HG03066 (cell line): ENCODE data around the gene OPCML.
"Not testable (repeated sequence)": the region's sequence is repeated elsewhere in the genome, so short reads cannot be mapped to it uniquely, and the experiment has no call there.

Experiments used
- ATAC-seq: cut with Tn5 transposase; IDR thresholded peaks from one replicate; pipeline ENCODE4 v1.9.1; 2021; ENCODE audit warnings: low read depth; ENCODE audit not compliant: unreplicated experiment

OPCML gene

DNA sequence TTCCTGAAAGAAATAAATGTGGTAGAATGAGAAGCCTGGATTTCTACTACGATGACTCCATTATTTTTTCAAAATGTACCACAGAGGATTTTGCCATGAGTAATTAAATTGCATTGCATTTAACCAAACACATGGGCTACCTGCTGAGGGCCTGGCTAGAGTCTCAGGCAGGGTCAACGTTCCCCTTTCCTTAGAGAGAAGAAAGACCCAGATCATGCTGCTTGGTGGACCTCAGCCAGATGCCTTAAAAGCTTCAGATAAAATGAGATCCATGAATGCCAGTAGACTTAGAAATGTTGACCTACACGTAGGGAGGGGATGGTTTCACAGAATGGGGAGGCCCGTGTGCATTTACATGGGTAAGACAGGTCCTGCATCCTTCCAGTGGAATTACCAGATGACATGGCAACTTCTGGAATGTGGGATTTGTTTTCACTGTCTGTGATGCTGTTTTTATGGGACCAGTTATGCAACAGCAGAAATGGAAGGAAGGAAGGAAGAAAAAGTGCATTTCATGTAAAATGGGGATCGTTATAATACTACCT, 1092.5 kb downstream of the OPCML start:
- ATAC-seq: no peak

DNA sequence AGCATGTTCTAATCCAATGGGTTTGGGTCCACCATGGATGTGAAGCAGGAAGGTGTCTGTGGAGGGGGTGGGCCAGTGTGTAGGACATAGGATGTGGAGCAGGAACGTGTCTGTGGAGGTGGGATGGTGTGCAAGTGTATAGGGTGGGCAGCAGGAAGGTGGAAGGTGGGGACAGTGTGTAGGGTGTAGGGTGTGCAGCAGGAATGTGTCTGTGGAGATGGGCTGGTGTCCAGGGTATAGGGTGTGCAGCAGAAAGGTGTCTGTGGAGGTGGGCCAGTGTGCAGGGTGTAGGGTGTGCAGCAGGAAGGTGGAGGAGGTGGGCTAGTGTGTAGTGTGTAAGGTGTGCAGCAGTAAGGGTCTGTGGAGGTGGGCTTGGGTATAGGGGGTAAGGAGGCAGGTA, 1093.9 kb downstream of the OPCML start:
- no peak for ATAC-seq

DNA sequence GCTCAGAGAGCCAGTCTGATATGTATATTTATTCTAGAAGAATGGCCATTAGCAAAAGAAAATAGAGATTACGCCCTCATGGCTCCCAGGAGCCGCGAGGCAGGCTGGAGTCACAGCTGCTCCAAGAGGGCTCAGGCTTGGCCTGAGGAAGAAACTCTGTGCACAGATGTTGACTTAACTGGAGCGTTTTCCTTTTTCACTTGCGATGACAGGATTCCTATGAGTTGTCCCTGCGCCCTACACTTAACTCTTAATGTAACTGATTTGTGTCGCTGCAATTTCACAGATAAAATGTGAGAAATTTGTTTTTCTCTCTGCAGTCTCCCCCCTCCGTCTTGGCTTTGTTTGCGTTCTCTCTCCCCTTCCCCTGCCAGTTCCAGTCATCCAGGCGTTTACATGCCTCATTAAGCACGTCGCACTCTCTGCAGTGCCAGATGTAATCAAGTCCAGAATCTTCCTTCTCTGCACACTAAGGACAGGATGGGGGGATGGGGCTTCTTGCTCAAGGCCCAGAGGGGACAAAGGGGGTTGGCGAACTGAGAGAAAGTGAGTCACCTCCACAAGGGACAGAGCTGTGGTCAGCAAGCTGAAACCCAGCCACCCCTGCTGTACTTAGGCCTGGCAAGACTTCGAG, 1101.8 kb downstream of the OPCML start:
- ATAC-seq: no peak

DNA sequence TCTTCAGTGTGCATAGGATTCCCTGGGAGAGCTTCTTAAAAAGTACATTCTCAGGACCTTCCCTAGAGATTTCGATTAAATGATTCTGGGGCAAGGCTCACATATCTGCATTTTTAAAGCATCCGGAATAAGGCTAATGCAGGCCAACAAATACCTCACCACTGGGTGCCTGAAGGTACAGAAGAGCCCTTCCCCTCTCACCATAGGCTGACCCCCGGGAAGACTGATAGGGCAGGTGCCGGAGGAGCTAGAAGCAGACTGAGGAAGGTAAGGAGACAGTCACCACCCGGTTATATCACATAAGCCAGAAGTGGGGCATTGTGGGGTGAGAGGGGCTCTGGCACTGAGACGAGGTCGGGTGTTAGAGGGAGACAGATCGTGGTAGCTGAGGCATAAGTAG, 1102.6 kb downstream of the OPCML start:
- no peak for ATAC-seq

DNA sequence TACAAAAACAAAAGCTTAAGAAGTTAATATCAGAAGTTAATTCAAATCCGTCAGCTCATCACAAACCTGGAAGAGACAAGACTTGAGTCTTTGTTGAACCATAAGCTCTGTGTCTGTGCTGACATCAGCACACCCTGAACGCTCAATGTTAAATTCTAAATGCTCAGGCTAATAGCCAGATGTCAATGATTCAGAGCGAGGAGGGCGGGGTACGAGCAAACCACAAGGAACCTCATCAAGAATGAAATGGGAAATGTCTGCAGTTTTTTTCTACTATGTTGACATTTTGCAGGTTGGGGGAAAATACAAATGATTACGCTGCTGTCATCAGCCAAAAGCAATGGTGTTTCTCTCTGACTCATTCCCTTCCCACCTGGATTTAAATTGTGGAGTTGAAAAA, 1104.7 kb downstream of the OPCML start:
- no peak for ATAC-seq

DNA sequence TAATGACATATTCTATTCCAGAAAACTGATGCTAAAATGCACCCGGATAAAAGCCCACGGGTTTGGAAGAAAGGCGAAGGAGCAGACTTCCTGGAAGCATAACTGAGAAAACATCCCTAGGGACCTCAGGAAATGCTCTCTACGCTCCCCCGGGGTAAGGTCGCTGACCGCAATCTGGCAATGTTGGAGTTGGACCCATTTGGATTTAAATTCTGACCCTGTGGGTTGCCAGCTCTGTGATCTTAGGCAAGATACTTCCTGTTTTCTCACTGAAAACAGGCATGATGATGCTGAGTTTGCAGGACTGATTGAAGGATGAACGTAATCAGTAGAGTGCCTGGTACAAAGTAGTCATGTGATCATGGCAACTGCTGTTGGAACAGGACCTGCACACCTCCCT, 1107.9 kb downstream of the OPCML start:
- ATAC-seq: no peak

DNA sequence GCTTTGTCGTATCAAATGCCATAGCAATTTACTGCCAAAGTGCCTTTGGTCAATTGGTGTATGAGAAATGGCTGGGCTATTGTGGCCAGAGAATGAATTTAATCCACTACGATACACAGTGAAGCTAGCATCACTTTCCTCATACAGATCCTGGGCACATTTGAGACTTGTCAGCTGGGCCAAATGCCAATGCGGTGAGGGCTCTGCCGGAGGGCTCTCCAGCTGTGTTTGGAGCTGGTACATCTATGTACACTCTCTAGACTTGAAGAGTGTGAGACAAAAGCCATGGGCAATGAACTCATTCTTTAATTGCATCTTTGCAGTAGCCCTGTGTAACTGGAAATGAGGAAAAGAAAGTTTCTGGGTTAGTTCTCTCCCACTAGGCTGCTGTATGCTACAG, 1109.0 kb downstream of the OPCML start:
- ATAC-seq: no peak

DNA sequence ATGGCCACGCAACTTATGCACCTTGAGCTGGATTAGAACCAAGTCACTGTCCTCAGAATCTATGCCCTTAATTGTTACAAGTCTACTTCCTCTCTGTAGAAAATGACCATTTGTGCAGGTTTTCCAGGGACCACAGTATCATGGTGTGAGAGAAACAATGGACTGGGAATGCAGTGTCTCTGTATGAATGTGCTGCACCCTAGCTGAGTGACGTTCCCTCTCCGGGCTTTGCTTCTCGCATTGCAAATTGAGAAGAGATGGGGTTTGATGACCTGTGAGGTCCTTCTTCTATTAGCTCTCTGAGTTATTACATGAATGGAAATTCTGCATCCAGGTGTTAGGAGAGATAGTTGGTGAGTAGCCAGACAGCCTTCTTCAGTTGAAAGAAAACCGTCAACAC, 1109.6 kb downstream of the OPCML start:
- ATAC-seq: no peak

DNA sequence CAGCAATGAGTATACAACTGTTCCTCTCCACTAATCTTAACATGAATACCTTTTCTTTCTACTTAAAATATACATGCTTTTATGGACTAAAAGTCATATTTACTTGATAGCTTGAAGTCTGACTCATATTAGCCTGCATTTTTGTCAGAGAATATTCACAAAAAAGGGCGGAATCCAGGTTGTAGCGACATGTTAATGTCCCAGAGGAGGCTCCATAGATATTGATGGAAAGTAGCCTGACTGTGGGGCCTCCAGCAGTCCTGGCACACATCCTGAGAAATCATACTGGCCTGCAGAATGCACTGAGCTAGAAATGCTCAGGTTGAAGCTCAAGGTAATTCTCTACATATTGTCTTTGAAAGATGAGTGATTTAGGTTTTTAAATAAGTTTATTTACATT, 1110.7 kb downstream of the OPCML start:
- ATAC-seq: no peak

DNA sequence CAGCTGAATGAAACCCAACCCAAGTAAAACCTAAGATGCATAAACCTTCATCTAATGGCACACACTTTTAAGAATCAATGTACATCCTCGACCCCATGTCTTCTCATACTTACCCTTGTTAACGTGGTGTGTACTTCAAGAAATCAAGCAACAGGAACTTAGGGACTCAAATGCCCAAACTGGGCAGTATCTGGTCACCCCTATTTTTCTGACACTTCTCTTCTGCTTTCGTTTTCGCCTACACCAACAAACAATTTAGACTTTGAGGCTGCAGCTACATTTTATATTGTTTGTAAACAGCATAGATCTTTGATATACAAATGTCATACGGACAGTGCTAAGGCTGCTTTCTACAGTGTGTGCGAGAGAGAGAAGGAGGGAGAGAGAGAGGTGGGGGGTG, 1117.8 kb downstream of the OPCML start:
- ATAC-seq: no peak

DNA sequence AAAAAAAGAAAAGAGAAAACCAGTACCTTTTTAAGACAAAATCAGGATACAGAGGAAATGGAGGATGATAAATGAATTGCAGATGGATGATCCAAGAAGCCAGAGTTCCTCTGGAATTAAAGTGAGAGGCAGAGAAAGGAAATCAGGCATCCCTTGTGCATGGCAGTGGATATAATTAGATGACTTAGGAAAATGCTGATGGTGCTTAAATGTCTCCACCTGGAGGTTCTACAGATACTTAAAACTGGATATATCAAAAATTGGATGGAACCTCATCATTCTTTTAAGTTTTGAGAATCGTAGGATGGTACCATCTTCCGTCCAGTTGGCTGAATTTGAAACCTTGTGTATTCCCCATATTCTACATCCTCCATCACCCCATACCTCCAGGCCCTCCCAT, 1121.9 kb downstream of the OPCML start:
- ATAC-seq: no peak

DNA sequence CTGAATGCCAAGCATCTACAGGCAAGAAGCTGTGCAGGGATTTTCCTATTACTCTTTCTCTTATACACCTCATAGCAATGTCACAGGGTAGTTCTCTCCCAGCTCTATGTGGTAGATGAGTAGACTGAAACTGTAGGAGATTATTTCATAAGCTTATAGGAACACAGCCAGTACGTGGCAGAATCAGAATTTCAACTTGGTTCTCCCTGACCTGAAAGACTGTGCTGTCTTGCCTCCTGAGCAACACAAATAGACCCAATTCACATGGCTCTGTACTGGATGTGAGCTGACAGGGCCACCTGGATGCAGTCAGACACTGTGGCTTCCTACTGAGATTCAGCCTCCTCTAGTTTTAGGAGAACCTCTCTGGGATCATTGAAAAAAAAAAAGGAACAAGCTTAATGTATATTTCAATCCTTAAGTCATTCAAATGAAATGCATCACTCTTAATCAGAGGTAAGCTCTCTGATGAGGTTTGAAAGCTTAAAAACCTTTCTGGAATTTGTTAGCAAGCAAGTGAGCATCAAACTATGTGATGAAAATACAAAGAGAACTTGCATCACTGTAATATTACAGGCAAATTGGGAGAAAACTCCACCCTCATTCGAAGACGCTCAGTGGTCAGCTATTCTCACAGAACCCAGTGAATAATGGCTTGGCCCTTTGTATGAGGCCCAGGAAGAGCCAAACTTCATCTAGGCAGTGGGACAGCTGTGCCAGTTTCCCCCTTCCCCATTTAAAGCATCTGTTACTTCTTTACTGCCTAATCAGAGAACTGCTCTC, 1122.5 kb downstream of the OPCML start:
- no peak for ATAC-seq

DNA sequence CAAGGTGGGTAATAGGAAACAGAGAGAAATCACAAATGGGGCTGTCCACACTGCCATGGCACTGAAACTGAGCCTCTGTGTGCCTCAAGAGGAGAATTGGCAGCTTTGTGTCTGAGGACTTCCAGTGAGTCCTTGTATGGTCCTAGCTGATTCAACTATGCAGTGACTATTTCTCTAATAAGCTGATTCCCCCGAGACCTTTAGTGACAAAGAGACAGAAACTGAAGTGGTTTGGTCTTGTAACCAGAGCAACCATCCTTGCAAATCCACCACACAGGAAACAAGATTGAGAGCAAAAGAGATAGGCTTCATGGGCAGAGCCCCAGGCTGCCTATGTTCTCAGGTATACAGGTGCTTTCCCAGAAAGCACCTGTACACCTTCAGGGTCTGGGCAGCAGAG, 1123.4 kb downstream of the OPCML start:
- ATAC-seq: peak; percentile 78

DNA sequence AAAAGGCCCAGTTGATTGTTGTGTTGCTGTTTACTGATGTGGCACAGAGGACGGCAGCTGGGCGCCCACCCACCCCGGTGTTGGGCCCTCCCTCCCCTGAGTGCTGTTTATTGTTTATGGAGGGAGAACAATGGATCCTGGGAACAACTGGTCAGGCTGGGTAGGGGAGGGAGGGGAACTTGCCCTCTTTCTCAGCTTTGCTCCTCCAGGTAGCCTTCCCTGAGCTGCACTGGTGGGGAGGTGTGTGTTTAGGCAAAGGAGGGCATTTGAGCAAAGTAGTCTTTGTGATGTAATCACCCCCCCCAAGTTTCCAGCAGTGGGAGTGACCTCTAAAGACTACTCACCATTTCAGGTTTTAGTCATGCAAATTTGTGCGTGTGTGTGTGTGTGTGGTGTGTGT, 1126.6 kb downstream of the OPCML start:
- ATAC-seq: no peak

DNA sequence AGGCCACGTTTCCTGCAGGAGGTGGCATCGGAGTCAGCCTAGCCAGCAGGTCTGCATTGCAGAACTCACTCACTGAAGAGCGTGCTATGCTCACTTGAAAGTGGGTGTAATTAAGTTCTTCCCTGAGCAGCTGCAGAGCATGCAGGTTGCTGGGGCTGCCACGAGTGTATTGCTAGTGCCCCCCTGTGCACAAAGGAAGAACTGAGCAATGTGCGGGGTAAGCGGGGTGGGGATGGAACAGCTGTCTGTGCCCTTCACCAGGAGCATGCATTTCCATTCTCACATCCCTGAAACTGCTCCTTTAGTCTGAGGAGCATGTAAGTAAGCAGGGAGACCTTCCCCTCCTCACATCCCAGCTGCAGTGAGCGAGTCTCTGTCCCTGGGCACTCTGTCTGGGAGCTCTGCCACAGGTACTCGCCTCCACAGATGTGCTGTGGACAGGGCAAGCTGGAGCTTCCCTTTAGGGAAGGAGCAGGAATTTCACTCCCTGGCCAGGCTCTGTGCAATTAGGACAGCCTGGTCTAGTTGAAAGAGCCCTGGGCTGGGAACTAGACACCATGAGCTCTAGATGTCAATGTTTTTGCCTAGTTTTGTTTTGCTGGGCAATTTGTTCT, 1130.1 kb downstream of the OPCML start:
- peak; percentile 87 for ATAC-seq

DNA sequence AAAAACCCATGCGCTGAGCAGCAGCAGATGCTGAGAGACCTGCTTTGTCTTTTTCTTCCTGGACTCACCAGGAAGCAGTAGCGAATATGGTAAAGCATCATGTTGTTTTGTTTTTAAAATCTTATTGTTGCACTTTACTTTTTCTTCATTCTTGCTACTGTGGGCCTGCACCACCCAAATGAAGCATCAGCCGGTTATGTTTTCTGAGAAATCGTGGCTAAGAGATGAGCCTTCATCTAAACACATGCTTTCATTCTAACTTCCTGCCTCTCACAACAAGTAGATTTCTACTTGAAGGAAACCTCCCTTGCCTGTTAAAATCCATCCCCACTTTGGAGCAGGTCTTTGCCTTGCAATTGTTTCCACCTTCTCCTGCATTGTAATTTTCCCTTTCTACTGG, 1136.0 kb downstream of the OPCML start:
- no peak for ATAC-seq

DNA sequence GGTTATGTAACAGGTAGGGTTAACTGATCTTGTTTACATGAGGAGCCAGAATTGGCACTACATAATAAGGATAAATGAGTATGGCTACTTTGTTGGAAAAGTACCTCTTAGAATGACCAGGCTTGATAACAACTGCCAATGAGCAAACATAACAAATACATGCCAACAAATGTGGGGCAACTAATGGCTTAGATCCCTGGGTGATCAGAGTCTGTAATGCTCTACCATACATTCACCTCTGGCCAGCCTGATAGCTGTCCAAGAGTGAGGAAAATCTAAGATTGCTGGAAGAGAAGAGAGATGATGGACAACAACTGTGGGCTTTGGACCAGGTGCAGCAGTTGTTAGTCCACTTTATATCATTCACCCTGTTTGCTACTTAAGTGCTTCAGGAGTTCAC, 1136.9 kb downstream of the OPCML start:
- ATAC-seq: no peak

DNA sequence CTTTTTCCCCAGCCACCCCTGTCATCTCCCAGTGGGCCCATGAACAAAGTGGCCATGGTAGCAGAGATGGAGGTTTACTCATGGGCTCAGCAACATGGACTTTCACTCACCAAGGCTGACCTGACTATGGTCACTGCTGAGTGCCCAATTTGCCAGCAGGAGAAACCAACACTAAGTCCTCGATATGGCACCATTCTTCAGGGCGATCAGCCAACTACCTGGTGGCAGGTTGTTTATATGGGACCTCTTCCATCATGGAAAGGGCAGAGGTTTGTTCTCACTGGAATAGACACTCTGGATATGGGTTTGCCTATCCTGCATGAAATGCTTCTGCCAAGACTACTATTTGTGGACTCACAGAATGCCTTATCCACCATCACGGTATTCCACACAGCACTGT, 1152.8 kb downstream of the OPCML start:
- no peak for ATAC-seq

DNA sequence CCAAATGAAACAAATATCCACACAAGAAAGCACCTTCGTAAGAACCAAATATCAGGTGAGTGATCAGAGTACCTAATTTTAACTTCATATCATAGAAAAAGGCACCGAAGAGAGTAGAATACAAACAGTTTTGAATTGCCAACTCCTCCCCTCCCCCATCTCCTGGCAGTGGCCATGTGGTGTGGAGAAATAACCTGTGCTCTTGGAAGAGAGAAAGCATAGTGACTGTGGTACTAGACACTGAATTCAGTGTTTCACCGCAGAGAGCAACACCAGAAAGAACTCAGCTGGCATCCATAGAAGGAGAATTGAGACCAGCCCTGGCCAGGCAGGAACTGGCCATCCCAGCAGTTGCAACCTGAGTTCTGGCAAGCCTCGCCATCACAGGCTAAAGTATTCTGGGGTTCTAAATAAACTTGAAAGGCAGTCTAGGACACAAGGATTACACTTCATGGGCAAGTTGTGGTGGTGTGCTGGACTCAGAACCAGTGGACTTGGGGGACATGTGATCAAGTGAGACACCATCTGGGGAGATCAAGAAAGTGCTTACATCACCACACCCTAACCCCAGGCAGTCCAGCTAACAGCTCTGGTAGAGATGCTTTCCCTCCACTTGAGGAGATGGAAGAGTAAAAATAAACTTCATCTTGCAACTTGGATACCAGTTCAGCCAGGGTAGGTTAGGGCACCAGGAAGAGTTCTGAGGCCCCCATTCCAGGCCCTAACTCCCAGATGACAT, 1158.7 kb downstream of the OPCML start:
- no peak for ATAC-seq

DNA sequence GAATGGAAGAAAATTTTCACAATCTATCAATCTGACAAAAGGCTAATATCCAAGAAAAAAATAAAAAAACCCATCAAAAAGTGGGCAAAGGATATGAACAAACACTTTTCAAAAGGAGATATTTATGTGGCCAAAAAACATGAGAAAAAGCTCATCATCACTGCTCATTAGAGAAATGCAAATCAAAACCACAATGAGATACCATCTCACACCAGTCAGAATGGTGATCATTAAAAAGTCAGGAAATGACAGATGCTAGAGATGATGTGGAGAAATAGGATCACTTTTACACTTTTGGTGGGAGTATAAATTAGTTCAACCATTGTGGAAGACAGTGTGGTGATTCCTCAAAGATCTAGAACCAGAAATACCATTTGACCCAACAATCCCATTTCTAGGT, 1162.2 kb downstream of the OPCML start:
- not testable (repeated sequence) for ATAC-seq

DNA sequence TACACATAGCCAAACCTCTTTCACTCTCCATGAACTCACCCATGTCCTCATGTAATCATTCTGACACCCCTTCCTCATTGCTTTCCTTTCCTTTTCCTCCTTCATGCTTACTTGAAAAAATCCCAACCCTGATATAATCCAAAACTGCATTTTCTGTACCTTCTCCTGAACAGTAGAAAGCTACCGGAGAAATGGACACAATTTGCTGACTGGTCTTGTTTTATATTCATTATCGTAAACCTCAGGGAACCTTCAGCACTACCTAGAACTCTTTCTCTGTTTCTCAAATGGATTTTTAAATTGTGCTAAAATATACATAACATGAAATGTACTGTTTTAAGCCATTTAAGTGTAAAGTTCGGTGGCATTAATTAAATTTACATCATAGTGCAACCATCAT, 1165.0 kb downstream of the OPCML start:
- ATAC-seq: no peak
